GM19467 (cell line): ENCODE results near the gene TMEM273.

Experiments used
- ATAC-seq: cut with Tn5 transposase; IDR thresholded peaks from one replicate; pipeline ENCODE4 v1.9.1; 2021; ENCODE audit warnings: mild to moderate bottlenecking, moderate library complexity; ENCODE audit not compliant: unreplicated experiment

TMEM273 gene

DNA sequence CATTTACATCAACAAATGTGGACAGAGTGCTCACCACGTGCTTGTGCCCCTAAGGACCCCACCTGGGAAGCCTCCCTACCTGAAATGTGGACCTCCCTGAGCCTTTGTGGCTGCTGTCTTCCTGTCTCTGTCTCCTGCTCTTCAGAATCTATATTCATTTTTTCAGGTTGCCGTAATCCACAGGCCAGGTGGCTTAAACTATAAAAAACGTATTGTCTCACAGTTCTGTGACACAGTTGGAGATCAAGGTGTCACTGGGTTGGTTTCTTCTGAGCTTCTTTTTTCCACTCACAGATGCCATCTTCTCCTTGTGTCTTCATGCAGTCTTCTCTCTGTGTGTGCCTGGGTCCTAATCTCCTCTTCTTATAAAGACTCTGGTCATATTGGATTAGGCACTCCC, 67.3 kb downstream of the TMEM273 start:
- no peak for ATAC-seq

DNA sequence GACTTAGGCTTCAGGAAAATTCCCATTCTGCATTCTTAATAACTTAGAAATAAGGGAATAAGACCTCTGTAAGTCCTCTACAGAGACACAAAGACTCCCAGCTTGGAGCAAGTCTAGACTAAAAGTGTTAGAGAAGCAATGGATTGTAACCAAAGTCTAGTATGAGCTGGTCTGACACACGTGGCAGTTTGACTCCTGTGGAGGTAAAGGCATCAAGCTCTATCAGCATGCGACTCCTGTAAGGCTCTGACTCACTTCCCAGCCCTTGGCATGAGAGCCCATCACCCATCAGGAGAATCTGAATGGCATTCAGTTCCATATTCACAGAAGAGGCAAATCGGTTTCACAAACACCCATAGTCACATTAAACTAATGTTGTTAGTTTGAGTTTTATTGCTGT, 68.4 kb downstream of the TMEM273 start:
- no peak for ATAC-seq

DNA sequence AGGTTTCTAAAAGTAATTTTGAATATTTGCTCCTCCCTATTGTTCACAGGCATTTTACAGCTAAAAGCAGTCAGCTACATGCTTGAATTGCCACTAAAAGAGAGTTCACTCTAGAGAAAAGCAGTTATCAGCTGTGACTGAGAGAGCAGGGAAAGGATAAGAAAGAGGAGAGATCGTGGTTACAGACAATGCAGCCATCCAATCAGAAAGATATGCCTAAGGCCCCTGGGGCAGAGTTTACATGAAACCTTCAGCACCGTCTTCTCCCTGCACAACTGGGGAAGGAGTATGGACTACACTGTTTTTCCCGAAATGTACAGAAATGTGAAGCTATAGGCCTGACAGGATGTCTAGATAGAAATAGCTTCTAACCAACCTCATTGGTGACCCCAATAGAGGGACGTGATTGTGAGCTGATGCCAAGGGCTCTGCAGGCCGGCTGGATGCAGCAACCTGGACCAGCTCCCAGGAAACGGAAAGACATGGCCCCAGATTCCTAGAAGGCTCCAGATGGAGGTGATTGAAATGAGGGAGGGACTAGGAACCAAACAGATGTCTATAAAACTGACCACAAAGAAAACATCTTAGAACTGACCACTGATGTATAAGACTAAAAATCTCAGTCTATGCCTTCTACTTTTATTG, 69.6 kb downstream of the TMEM273 start:
- ATAC-seq: no peak

DNA sequence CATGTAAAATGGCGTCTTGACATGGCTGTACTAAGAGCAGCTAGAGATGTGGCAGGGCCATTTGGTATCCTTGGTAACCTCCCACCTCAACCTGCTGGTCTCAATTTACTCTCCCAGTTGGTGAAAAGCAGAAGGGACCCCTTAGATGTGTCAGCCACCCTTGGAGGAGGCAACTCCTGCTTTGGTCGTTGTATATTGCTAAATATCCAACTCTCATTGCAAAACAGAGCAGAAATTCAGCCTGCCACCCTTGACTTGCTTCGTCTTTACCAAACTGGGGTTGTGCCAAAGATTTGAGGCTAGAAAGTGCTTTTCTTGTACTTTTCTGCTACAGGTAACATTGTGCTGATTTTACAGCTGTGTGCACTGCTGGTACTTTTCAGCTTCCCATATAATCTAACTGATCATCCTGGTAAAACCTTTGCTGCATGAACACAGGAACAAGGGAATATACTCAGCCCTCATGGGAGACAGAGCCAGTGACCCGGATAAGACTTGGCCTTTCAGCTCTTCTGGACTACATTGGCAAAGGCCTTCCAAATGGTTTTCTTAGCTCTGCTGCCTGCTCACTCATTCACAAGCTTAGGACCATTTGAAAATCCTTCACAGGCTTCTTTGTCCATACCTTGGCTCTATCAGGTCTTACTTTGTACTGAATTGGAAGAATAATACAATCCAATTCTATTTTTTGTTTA, 70.7 kb downstream of the TMEM273 start:
- no peak for ATAC-seq

DNA sequence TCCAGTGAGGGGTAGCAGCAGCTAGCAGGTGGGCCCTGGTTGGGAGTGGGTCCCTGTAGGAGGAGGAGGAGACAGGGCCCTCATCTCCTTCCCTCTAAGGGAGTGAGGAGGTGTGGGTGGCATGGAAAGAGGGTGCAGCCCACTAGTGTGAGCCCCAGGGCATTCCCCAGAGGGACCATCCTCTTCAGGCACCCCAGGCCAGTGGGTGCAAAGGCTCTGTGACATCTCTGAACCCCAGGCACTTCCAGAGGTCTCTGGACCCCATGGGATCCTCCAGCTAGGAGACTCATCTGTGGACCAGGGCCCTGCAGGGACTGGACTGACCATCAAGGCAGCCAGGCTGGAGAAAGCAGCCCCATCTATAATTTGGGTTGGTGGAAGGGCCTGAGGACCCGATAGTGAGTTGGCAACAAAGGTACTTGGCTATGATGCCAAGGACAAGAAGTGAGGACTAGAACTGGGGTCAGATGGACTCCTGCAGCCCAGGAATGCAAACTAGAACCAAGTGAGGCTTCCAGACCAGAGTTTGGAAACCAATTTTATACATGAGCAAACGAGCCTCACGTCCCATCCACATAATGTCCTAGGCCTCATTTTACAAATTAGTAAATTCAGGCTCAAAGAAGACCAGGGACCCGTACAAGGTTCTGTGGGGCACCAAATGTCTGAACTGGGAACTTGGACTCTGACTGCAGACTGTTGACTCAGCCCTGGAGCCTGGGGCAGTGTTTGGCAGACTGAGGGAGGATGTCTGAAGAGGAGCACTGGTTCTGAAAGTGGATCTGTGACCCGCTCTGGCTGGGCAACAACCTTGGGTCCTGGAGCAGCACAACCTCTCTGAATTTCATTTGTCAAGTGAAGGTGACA, 71.4 kb downstream of the TMEM273 start:
- no peak for ATAC-seq

DNA sequence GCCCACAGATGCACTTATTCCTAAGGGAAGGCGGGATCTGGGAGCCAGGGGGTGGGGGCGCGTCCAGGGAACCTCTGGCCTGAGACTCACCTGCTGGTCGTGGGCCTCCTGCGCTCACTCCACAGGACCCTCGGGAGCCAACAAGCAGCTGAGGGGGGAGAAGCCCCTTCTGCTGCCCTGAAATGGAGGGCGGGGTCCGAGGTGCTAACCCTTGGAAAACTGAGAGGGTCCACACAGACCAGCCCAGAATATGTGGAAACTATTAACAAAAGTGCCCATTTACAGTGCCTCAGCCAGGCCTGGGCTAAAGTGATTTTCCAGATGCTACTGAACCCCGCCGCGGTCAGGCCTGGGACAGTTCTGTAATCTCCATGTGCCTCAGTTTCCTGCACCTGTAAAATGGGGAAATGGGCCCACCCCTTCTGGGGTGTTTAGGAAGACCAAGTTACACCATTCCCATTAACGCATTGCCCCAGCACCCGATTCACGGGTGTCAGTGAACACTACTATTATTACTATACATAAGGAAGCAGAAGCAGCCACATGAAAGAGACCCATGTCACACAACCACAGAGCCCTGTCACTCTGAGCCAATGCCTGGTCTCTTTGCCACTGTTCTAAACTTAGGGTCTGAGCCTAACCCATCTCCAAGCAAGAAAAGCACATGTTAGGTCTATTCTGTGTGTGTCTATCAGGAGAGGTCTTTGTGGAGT, 72.2 kb downstream of the TMEM273 start:
- ATAC-seq: no peak

DNA sequence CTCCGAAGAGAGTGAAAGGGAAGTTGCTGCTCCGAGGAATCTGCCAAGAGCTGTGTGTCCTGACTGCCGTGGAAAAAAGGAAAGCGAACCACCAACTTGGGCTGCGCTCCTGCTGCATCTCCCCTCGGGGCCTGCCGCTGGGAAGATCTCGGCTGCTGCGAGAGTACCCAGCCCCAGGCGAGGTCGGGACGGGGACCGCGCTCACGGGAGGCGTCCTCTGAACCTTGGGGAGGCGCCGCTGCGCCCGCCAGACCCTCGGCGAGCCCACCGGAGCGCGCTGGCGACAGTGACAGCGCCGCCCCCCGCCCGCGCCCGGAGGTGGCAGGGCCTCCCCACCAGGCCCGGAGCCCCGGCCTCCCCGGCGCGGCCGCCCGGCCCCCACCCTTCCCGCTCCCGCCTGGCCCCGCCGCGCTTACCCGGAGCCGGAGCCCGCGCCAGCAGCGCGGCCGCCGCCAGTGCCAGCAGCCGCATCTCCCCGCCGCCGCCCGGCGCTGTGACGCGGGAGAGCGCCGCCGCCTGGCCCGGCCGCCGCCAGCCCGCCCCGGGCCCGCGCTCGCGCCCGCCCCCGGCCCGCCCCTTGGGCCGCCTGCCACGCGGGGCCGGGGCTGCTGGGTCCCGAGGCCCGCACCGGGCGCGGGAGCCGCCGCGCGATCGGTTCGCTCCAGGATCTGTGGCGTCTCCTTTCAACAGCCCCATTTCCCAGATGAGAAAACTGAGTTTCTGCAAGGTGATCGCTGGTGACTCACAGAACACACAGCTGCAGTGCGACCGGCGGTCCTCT, 73.0 kb downstream of the TMEM273 start, which contains the start of gene VSTM4:
Gene VSTM4, minus strand, starts transcription at position 508 of the 781 bp plus-strand sequence. Its CDS starts 37 bp downstream, at position 471.
- ATAC-seq: no peak

DNA sequence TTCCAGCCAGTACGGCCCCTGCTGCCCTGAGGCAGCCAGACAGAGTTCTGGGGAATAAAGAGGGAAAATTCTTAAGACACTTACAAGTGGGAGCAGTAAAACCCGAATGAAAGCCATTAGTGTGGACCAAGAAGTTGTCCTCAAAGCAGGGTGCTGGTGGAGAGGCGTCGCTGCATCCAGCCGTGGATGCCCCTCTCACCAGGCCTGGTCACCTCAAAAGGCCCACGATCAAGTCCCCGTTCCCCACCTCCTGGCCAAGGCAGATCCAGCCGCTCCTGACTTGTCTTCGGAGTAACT, 73.5 kb downstream of the TMEM273 start:
- ATAC-seq: no peak

DNA sequence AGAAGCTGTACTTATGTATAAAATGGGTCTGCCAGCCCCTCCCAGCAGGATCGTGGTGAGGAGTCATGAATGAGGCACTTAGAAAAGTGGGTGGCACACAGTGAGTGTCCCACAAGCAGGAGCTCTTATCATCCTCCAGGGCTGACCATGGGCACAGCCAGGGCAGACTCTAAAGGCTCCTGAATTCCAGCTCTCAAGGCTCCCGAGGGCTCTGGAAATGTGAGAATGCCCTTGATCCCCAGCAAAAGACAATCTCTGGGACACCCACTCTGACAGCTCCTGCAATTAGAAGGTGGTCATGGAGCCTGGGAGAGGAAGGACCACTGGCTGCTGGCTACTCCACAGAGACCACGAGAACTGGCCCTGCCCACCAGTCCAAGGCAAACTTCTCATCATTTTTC, 74.5 kb downstream of the TMEM273 start:
- no peak for ATAC-seq

DNA sequence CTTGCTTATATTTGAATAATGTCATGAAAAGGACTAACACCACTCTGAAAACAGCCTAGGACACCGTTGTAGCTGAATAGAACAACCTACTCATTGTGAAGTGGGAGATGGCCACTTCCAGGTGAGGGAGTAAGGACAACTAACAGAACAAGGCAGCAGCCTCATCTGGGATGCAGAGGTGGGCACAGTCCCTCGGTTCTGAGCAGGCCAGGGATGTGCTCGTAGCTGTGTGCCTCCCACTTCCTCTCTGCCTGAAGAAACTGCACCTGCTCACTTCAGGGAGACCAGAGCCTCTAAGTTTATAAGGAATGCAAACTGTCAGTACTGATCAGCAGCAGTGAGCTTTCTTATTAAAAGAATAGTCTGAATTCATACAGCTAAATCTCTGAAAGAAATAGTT, 75.3 kb downstream of the TMEM273 start:
- ATAC-seq: no peak

DNA sequence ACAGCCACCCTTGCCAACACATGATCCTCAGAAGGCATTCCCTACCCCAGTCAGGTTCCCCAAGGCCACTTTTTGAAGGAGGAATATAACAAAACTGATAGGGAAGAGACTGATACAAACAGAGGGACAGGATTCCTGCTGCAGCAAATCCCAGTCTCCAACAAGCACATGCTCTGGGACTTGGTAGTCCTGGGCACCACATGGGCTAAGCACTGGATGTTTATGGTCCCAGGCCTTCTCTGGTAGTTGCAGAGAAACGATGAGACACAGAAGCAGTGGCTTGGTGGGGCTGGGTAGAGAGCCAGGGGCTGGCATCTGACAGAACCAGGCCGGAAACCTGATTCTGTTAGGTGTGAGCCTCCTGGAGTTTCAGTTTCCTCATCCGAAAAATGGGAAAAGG, 76.1 kb downstream of the TMEM273 start:
- ATAC-seq: no peak

DNA sequence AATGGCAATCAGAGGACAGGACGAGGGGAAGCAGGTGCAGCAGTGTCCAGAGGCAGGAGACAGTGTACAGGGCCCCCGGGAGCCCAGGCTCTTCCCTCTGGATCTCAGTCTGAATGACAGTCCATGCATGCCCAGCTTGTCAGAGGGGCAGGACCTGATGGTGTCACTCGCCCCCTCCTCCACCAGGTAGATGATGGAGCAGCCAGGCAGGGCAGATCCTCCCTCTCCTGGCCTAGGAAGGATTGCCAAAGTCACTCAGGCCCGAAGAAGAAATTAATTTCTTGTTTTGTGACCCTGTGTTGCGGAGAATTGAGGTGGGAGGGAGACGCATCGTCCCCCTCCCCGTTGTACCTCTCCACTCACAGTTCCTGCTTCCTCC, 76.9 kb downstream of the TMEM273 start:
- ATAC-seq: no peak

DNA sequence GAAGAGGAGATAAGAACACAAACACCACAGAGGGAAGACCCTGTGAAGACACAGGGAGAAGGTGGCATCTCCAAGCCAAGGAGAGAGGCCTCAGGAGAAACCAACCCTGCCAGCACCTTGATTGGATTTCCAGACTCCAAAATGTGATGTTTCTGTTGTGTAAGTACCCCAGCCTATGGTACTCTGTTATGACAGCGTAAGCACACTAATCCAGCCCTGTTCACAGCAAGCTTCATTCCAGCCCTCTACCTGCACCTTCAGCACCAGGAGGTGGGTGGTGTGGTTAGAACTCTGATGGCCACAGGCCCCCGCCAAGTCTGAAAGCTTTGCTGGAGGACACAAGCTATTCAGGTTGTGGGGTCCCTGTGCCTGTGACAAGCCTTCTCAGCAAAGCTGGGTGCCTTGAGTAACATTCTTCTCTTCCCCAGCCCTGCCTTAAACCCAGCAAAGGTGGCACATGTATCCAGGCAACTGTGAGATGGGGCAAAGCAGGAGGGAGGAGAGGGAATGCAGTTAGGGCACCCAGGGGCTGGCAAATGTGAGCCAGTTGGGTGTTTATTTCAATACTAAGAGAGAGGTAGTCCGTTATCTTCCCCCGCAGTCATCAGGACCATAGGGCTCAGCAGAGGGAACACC, 77.4 kb downstream of the TMEM273 start:
- ATAC-seq: no peak

DNA sequence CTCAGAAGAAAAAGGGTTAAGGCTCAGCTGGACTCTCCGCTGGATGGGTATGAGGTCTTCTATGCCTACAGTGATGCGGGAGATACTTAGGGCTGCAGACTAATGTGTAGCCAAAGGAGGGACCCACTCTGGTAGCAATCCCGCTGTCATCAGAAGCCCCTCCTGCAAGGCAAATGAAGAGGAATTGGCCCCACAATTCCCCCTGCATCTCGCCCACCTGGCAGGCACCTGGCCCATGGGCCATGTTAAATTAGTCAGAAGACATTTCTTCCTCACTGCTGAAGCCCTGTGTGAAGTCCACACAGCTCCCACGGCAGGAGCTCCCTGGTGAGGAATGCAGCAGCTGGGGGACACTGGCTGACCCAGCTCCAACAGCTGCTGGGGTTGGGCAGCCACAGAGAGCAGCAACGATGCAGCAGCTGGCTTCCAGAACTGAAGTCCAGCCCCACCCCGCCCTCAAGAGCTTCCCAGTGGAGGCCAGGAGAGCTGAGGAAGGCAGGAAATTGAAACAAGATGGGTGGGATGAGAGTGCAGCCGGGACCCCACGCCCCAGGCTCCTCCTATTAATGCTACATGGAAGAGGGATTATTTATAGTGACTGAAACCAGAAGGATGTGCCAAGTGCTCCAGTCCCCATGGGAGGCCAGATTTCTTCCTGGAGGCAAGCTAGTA, 78.4 kb downstream of the TMEM273 start:
- no peak for ATAC-seq

DNA sequence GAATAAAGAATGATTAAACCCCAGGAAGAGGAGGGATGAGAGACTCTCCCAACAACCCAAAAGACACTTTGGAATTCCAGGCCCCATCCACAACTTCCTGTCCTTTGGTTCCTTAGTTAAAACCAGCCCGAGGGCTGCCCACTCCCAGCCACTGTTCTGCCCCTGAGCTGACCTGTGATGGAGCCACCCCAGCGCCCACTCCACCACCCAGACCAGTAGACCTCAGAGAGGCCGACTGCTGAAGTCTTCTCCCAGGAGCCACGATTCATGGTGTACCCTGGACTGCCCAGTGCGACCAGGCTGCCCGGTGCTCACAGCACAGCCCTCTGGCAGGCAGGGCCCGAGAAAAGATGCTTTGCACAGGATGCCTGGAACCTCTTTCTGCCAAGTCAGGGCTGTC, 79.5 kb downstream of the TMEM273 start:
- no peak for ATAC-seq

DNA sequence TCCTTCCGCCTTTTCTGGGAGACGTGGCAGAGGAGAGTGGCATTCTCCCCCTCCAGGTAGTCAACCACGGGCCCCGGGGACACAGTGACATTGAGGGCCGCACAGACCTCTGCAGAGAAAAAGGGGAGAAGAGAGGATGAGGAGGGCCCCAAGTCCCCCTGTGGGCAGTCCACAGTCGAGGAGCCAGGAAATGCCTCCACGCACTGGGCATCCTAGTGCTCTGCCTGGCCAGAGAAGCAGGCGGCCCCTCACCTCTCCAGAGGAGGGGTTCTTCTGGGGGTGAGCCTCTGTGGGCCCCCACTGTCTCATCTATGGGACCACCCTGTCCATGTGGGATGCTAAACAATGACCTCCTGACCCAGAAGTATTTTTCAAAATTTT, 80.3 kb downstream of the TMEM273 start:
- ATAC-seq: no peak

DNA sequence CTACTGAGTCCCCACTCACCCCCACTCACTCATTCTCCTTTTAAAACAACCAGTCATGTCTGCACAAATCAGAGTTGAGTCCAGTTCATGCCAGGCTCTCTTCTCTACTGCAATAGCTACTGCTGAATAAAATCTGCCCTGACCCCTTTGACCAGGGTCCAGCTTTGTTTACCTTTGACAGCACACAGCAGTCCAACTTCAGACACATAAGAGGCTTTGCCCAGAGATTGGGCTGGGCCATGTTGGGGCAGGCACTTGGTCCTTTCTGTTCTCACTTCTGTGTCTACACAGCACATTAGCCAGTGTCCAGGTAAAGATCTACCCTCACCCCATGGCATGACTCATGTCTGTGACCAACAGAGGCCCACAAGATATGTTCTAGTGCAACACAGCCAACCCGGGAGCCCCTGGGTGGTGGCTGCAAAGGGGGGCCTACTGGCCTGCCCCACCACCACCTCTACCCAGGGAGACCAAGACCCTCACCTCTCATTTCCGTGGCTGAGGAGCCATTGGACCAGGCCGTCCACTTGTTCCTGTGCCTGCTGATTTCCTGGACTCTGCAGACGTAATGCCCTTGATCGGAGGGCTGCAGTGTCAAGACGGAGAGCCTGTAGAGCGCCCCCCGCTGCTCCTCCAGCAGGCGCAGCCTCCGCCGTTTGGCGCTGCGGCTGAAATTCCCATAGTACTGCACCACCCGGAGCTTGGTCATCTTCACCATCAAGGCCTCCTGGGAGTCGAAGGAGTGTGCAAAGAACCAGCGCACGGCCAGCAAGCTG, 80.9 kb downstream of the TMEM273 start:
- no peak for ATAC-seq

DNA sequence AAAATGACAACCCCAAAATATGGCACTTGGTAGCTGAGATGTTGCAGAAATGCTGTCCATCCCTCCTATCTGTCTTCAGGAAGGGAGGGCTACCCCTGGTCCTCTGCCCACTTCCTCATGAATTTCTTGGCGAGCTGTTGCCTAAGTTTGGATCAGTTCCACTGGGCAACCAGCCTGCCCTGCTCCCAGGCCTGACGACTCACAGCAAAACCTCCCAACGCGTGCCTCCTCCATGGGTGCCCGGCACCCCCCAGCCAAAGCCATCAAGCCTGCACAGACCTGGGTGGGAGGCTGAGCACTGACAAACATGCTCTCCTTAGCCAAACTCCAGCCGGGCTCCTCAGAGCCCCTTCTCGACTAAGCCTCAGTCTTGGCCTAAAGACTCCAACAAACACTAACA, 81.7 kb downstream of the TMEM273 start:
- no peak for ATAC-seq

DNA sequence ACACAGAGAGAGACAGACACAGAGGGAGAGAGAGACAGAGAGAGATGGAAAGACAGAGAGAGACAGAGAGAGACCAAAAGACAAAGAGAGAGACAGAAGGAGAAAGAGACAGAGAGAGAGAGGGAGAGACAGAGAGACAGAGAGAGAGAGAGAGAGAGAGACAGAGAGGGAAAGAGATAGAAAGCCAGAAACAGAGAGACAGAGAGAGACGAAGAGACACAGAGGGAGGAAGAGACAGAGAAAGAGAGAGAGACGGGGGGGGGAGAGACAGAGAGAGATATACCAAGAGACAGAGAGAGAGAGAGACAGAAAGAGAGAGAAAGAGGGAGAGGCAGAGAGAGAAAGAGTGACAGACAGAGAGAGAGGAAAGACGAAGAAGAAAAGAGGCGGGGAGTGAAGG, 83.1 kb downstream of the TMEM273 start:
- no peak for ATAC-seq
